GM12874 (cell line): ENCODE measurements around the gene CLDN1.

ENCODE experiments used
- TF ChIP-seq, protein P1 (sequence below): IDR thresholded peaks from 2 replicates; pipeline ENCODE4 v1.5.1; 2011; ENCODE audit warnings: low read depth, mild to moderate bottlenecking, control low read depth, low read length, moderate library complexity; ENCODE audit not compliant: insufficient read depth

Gene CLDN1

DNA sequence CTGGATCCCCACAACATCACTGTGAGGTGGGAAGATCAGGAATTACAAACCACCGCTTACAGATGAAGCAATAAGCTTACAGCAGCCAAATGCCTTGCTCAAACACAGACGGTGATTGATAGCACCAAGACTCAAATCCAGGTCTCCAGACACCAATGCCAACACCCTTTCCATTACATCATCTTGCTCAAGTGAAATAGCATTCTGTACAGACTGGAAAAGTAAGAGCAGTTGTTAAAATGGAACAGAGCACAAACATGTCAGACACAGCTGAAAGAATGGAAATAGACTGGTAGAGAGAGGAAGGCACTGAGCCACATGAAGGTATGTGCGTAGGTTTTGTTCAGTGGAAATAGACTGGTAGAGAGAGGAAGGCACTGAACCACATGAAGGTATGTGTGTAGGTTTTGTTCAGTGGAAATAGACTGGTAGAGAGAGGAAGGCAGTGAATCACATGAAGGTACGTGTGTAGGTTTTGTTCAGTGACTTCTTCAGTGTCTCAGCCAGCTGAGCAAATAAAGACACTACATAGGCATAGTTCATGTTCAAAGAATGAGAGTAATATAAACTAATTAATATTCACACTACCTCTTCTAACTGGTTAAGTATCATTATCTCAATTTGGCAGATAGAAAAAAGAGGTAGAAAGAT, 15.6 kb downstream of the CLDN1 start:
- TF ChIP-seq, protein P1, sequence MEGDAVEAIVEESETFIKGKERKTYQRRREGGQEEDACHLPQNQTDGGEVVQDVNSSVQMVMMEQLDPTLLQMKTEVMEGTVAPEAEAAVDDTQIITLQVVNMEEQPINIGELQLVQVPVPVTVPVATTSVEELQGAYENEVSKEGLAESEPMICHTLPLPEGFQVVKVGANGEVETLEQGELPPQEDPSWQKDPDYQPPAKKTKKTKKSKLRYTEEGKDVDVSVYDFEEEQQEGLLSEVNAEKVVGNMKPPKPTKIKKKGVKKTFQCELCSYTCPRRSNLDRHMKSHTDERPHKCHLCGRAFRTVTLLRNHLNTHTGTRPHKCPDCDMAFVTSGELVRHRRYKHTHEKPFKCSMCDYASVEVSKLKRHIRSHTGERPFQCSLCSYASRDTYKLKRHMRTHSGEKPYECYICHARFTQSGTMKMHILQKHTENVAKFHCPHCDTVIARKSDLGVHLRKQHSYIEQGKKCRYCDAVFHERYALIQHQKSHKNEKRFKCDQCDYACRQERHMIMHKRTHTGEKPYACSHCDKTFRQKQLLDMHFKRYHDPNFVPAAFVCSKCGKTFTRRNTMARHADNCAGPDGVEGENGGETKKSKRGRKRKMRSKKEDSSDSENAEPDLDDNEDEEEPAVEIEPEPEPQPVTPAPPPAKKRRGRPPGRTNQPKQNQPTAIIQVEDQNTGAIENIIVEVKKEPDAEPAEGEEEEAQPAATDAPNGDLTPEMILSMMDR, result no peak

DNA sequence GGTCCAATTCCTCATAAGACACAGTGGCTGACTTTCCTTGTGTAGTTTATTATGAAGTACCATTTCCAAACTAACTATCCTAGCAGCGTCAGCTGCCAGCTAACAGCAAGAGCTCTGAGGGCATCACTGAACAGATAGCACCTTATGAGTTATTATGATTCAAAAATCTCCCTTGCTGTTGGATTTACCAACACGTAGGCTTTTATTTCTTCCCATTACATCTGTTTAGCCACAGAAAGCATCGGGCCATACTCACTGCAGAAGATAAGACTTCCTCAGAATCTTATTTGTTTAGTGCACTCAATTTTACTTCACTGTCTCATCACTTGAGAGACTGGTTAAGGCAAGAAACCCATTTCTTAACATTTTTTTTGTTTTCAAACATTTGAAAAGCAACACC, 16.2 kb downstream of the CLDN1 start:
- TF ChIP-seq, protein P1, result no peak

DNA sequence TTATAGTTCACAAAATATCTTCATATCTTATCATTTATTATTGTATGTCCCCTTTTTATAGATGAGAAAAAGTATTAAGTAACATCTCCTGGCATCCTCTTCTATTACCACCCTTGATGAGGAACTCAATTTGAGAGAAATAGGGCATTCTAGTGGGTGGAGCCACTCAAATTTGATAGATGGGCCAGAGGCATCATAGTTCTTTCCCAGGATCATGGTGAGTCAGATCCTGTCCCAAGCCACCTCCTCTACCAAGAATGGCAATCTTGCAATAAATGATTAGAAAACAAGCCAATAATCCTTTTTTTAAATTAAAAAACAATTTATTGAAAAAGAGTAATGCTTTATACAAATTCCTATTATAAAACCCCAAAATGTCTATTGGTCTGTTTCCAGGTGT, 16.8 kb downstream of the CLDN1 start:
- TF ChIP-seq, protein P1, result no peak

DNA sequence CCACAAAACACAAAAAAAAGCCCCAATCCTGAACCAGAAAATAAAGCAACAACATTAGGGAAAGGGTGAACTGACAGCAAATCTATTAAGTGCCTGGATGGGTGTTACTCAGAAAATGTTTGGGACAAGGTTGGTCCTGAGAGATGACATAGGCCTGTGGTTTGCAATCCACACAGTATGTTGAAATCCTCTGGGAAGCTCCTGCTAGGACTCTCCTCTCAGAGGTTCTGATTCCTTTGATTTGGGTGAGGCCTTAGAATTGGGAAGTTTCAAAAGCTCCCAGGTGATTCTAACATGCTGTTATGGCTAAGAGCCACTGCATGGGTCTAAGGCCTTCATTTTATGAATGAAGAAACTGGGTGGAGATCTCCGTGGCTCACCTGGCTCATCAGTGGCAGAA, 18.4 kb downstream of the CLDN1 start:
- TF ChIP-seq, protein P1, result no peak

DNA sequence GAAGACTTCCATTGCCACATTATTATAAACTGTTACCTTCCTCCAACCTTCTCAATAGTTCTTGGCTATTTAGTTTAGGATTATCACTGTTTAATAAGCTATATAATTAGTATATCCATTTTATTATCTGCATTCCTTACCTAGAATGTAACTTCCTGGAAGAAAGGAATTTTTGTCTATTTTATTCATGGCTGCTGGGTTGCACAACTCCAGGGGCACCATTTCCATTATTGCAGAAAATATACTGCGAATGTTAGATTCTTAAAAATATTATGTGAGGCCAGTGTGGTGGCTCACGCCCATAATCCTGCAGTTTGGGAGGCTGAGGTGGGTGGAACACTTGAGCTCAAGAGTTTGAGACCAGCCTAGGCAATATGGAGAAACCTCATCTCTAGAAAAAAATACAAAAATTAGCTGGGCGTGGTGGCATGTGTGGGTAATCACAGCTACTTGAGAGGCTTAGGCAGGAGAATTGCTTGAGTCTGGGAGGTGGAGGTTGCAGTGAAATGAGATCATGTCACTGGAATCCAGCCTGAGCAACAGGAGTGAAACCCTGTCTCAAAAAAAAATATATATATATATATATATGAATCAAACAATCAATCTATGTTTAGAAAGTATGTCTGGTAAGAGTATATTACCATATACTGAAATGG, 19.9 kb downstream of the CLDN1 start:
- TF ChIP-seq, protein P1, result no peak

DNA sequence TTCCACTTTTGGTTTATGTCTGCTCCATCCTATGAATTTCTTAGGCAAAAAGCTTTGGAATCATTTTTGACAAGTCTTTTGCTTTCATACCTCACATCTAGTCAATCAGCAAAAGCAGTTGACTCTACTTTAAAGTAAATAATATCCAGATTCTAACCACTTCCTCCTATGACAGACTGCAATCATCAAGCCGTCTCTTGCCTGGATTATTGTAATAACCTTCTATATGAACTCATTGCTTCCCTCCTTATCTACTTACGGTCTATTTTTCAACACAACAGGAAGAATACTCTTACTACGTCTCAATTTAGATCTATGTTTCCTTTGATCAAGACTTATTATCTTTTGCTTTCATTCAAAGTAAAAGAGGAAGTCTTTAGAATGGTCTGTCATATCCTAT, 20.7 kb downstream of the CLDN1 start:
- TF ChIP-seq, protein P1, result no peak

DNA sequence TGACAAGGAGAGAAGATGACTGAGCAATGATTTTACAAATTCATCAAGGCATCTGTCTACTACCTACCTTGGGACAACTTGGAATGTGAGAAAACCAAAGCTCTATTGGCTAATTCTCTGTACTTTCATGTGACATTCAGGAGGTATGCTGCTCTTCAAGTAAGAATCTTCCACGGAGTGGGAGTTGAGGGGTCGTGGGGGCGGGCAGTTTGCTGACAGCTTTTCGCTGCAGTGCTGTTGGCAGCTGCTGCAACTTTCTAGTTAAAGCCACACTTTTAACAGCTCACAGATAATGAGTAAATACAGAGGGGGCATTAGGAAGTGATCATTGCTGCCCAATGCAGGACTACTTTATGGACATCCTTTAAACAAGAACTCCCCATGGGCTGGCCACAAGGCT, 22.3 kb downstream of the CLDN1 start:
- TF ChIP-seq, protein P1, result no peak
